IMR-90 (cell line): Measurements from ENCODE around the gene TCL1A. TPM values are rescaled to one million over a fixed set of nuclear protein-coding genes. Genes with fewer than 3 reads are reported as not detected.

Experiments used
- ATAC-seq: fragments of 200-7000 bp; cut with Tn5 transposase; 2 replicates; pipeline ENCODE4 v1.9.1; 2020; ENCODE audit warnings: low read depth, mild to moderate bottlenecking, moderate library complexity
- BruUV-seq: library from RNA; stranded (reverse); fragments of 400-500 nt; replicated peaks from 2 replicates; lab custom pipeline; 2021; lab: Mats Ljungman, UMichigan
- CTCF ChIA-PET: fragments of 300-600 bp; formaldehyde crosslinking; extraction: SDS; loops from one replicate; lab custom pipeline; 2021; ENCODE audit warnings: antibody characterized with exemption; lab: Yijun Ruan, JAX
- POLR2A ChIA-PET: fragments of 300-600 bp; sonication (Branson Sonifier 250); formaldehyde crosslinking; loops from one replicate; lab custom pipeline; 2022; ENCODE audit warnings: antibody characterized with exemption; ENCODE audit not compliant: unreplicated experiment; lab: Charles Lee
- DNase-seq: peaks from one replicate; pipeline ENCODE4 v3.0.0; 2013
- H2AFZ ChIP-seq: replicated peaks from 2 replicates; pipeline ENCODE3; 2013; ENCODE audit warnings: low read length, mild to moderate bottlenecking; ENCODE audit not compliant: poor library complexity
- H2AK5ac ChIP-seq: 2 replicates; pipeline ENCODE4 v1.6.1; 2013; ENCODE audit warnings: low read depth, low read length, inconsistent platforms
- H2AK9ac ChIP-seq: replicated peaks from 2 replicates; pipeline ENCODE3; 2013; ENCODE audit warnings: mild to moderate bottlenecking, low read depth, low read length, moderate library complexity; ENCODE audit not compliant: poor library complexity
- H2BK120ac ChIP-seq: 2 replicates; pipeline ENCODE4 v1.6.1; 2013; ENCODE audit warnings: low read depth, low read length, inconsistent platforms
- H2BK15ac ChIP-seq: 3 replicates; pipeline ENCODE4 v1.6.1; 2013; ENCODE audit warnings: low read depth, low read length, inconsistent platforms
- H2BK20ac ChIP-seq: 2 replicates; pipeline ENCODE4 v1.6.1; 2013; ENCODE audit warnings: low read depth, mild to moderate bottlenecking, inconsistent platforms, low read length, moderate library complexity
- H2BK5ac ChIP-seq: 2 replicates; pipeline ENCODE4 v1.6.1; 2013; ENCODE audit warnings: mild to moderate bottlenecking, low read depth, low read length, inconsistent platforms; ENCODE audit not compliant: poor library complexity, severe bottlenecking
- H3K14ac ChIP-seq: replicated peaks from 2 replicates; pipeline ENCODE4 v1.6.1; 2013; ENCODE audit warnings: low read depth, low read length, inconsistent platforms
- H3K18ac ChIP-seq: 2 replicates; pipeline ENCODE4 v1.6.1; 2013; ENCODE audit warnings: low read depth, low read length, control low read depth
- H3K23ac ChIP-seq: 2 replicates; pipeline ENCODE4 v1.6.1; 2013; ENCODE audit warnings: low read depth, low read length, inconsistent platforms
- H3K27ac ChIP-seq: 2 replicates; pipeline ENCODE4 v1.5.1; 2013; ENCODE audit warnings: mild to moderate bottlenecking, control low read depth, low read length; ENCODE audit not compliant: insufficient read depth
- H3K27me3 ChIP-seq: 2 replicates; pipeline ENCODE4 v1.6.1; 2013; ENCODE audit warnings: low read length; ENCODE audit not compliant: control insufficient read depth, insufficient read depth
- H3K36me3 ChIP-seq: 2 replicates; pipeline ENCODE4 v1.6.1; 2013; ENCODE audit warnings: low read length, mixed read lengths; ENCODE audit not compliant: control insufficient read depth, insufficient read depth
- H3K4ac ChIP-seq: 2 replicates; pipeline ENCODE4 v1.6.1; 2013; ENCODE audit warnings: low read depth, low read length, inconsistent platforms
- H3K4me1 ChIP-seq: 2 replicates; pipeline ENCODE4 v1.6.1; 2013; ENCODE audit warnings: low read length, mixed read lengths; ENCODE audit not compliant: control insufficient read depth, insufficient read depth
- H3K4me2 ChIP-seq: 2 replicates; pipeline ENCODE4 v1.6.1; 2013; ENCODE audit warnings: low read depth, mild to moderate bottlenecking, control low read depth, low read length, moderate library complexity
- H3K4me3 ChIP-seq: 2 replicates; pipeline ENCODE4 v1.5.1; 2013; ENCODE audit warnings: low read depth, mild to moderate bottlenecking, control low read depth, low read length, moderate library complexity; ENCODE audit not compliant: insufficient read depth
- H3K56ac ChIP-seq: 2 replicates; pipeline ENCODE4 v1.6.1; 2013; ENCODE audit warnings: low read length, inconsistent platforms; ENCODE audit not compliant: insufficient read depth; ENCODE audit errors: extremely low read depth
- H3K79me1 ChIP-seq, 2 experiments: 2 replicates each; pipeline ENCODE4 v1.6.1; 2013; ENCODE audit warnings: low read length in 2 of 2, inconsistent platforms in 1 of 2, low read depth in 1 of 2
- H3K9ac ChIP-seq: 2 replicates; pipeline ENCODE4 v1.6.1; 2013; ENCODE audit warnings: low read depth, low read length, control low read depth
- H3K9me1 ChIP-seq: 2 replicates; pipeline ENCODE4 v1.6.1; 2013; ENCODE audit warnings: low read length, inconsistent platforms; ENCODE audit not compliant: insufficient read depth
- H3K9me3 ChIP-seq: 2 replicates; pipeline ENCODE4 v1.6.1; 2013; ENCODE audit warnings: low read length; ENCODE audit not compliant: control insufficient read depth, insufficient read depth
- H4K20me1 ChIP-seq: 2 replicates; pipeline ENCODE4 v1.6.1; 2013; ENCODE audit warnings: low read length, inconsistent platforms; ENCODE audit not compliant: insufficient read depth
- H4K5ac ChIP-seq: 2 replicates; pipeline ENCODE4 v1.6.1; 2013; ENCODE audit warnings: mild to moderate bottlenecking, low read depth, low read length, control low read depth
- H4K8ac ChIP-seq, 2 experiments: 2 replicates each; pipeline ENCODE4 v1.6.1; 2013; ENCODE audit warnings: low read depth in 2 of 2, low read length in 2 of 2, control low read depth in 1 of 2, inconsistent platforms in 1 of 2
- H4K91ac ChIP-seq: 2 replicates; pipeline ENCODE4 v1.6.1; 2013; ENCODE audit warnings: low read depth, low read length, inconsistent platforms; ENCODE audit not compliant: insufficient read depth
- BHLHE40 ChIP-seq: fragments of 150-350 bp; IDR thresholded peaks from 2 replicates; pipeline ENCODE4 v1.6.1; 2016; ENCODE audit warnings: mild to moderate bottlenecking, low read depth, low read length
- CEBPB ChIP-seq: IDR thresholded peaks from 2 replicates; pipeline ENCODE4 v1.6.1; 2012; ENCODE audit warnings: low read depth, low read length, improper control_type of control experiment
- CHD1 ChIP-seq: IDR thresholded peaks from 2 replicates; pipeline ENCODE4 v1.6.1; 2012; ENCODE audit warnings: low read depth, low read length, improper control_type of control experiment
- MAFK ChIP-seq: IDR thresholded peaks from 2 replicates; pipeline ENCODE4 v1.6.1; 2012; ENCODE audit warnings: low read depth, low read length, improper control_type of control experiment
- MXI1 ChIP-seq: IDR thresholded peaks from 2 replicates; pipeline ENCODE4 v1.6.1; 2012; ENCODE audit warnings: low read depth, mild to moderate bottlenecking, low read length, moderate library complexity, borderline replicate concordance
- NFE2L2 ChIP-seq: fragments of 150-350 bp; IDR thresholded peaks from 2 replicates; pipeline ENCODE4 v1.6.1; 2016; ENCODE audit warnings: low read depth, mild to moderate bottlenecking, low read length
- POLR2A ChIP-seq: IDR thresholded peaks from 2 replicates; pipeline ENCODE4 v1.6.1; 2012; ENCODE audit warnings: mild to moderate bottlenecking, low read depth, low read length
- RAD21 ChIP-seq: IDR thresholded peaks from 2 replicates; pipeline ENCODE4 v1.6.1; 2012; ENCODE audit warnings: low read length, improper control_type of control experiment
- RFX5 ChIP-seq: IDR thresholded peaks from 2 replicates; pipeline ENCODE4 v1.8.0; 2012; ENCODE audit warnings: low read depth, mild to moderate bottlenecking, low read length, moderate library complexity
- SMC3 ChIP-seq: fragments of 150-350 bp; IDR thresholded peaks from 2 replicates; pipeline ENCODE4 v1.6.1; 2016; ENCODE audit warnings: low read depth, mild to moderate bottlenecking, antibody characterized with exemption, low read length, moderate library complexity
- dilution Hi-C: fragments of 300-500 bp; cut with HindIII; formaldehyde crosslinking; loops from one replicate; pipeline ENCODE4 v1.14.3; 2018; ENCODE audit warnings: low sequenced_read_pairs; ENCODE audit not compliant: unreplicated experiment
- in situ Hi-C: fragments of 300-500 bp; cut with MboI; formaldehyde crosslinking; loops from 3 replicates; pipeline ENCODE4 v1.14.3; 2019; ENCODE audit warnings: low sequenced_read_pairs, inconsistent platforms, mixed read lengths
- intact Hi-C: fragments of 100-400 bp; cut with micrococcal nuclease; formaldehyde crosslinking; loops from 2 replicates; pipeline ENCODE4 v1.10.0; 2022
- polyA plus RNA-seq, 3 experiments: library from polyadenylated mRNA; depleted of rRNA; stranded (reverse); fragments of >200 nt; gene quantifications; 2 replicates each; pipeline ENCODE4 v1.2.3, GENCODE V29; 2012; ENCODE audit warnings: low replicate concordance in 1 of 3
- total RNA-seq: library from RNA; depleted of rRNA; stranded (reverse); fragments of >200 nt; gene quantifications from 2 replicates; pipeline ENCODE4 v1.2.3, GENCODE V29; 2012
- TF ChIP-seq, protein P1 (sequence below): conservative IDR thresholded peaks from 2 replicates; pipeline ENCODE4 v1.5.1; 2012; ENCODE audit warnings: mild to moderate bottlenecking, low read depth, low read length, improper control_type of control experiment

The TCL1A gene
- total and polyA plus RNA-seq, 2 of the 4 experiments (the other 2 are of a cell fraction), result not detected

GRCh38 chr14:95698287-95698686 lies 15.6 kb downstream of the TCL1A start:
- Histone ChIP-seq H3K79me1 (no peaks in the 10 kb centered on the region), H3K23ac (no peak overlapping the region), H2BK5ac (no peak overlapping the region), H4K91ac (no peak overlapping the region), H3K4me2 (no peak overlapping the region), H3K9me3 (no peaks in the 10 kb centered on the region), H3K36me3 (no peaks in the 10 kb centered on the region), H3K18ac (no peak overlapping the region), H2BK15ac (no peak overlapping the region), H2AK5ac (no peak overlapping the region), H4K20me1 (no peaks in the 10 kb centered on the region), H3K4me3 (no peak overlapping the region), H3K27me3 (no peaks in the 10 kb centered on the region), H2BK20ac (no peak overlapping the region), H3K14ac (no peak overlapping the region), H2BK120ac (no peak overlapping the region), H3K4ac (no peak overlapping the region), H4K8ac (no peak overlapping the region), H3K9ac (no peak overlapping the region), H3K56ac (no peak overlapping the region), H3K27ac (no peak overlapping the region), H2AFZ (no peak overlapping the region), H3K9me1 (no peaks in the 10 kb centered on the region), H2AK9ac (no peak overlapping the region), H4K5ac (no peak overlapping the region), H3K4me1 (no peaks in the 10 kb centered on the region)
- DNase-seq, result no peak
- TF ChIP-seq MXI1, result no peak
- no peak for TF ChIP-seq BHLHE40
- no peak for TF ChIP-seq MAFK
- TF ChIP-seq CEBPB, result no peak
- no peak for TF ChIP-seq SMC3
- TF ChIP-seq CHD1, result no peak
- TF ChIP-seq RFX5, result no peak
- TF ChIP-seq NFE2L2, result no peak
- no peak for TF ChIP-seq RAD21
- TF ChIP-seq, protein P1, sequence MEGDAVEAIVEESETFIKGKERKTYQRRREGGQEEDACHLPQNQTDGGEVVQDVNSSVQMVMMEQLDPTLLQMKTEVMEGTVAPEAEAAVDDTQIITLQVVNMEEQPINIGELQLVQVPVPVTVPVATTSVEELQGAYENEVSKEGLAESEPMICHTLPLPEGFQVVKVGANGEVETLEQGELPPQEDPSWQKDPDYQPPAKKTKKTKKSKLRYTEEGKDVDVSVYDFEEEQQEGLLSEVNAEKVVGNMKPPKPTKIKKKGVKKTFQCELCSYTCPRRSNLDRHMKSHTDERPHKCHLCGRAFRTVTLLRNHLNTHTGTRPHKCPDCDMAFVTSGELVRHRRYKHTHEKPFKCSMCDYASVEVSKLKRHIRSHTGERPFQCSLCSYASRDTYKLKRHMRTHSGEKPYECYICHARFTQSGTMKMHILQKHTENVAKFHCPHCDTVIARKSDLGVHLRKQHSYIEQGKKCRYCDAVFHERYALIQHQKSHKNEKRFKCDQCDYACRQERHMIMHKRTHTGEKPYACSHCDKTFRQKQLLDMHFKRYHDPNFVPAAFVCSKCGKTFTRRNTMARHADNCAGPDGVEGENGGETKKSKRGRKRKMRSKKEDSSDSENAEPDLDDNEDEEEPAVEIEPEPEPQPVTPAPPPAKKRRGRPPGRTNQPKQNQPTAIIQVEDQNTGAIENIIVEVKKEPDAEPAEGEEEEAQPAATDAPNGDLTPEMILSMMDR, result no peak
- TF ChIP-seq POLR2A, result no peak
- no TSS peak for BruUV-seq
- ATAC-seq, result no peak
- in situ Hi-C loops (no loop called here), dilution Hi-C loops (no loop called here), intact Hi-C loops (no loop called here)
- CTCF ChIA-PET, result no interaction called here
- POLR2A ChIA-PET, result no interaction called here
